GM18502 (cell line): ENCODE data around the gene ATP5MC2.
"Not testable (repeated sequence)": the region's sequence is repeated elsewhere in the genome, so short reads cannot be mapped to it uniquely, and the experiment has no call there.

Experiments
- ATAC-seq: cut with Tn5 transposase; IDR thresholded peaks from one replicate; pipeline ENCODE4 v1.9.1; 2021; ENCODE audit warnings: mild to moderate bottlenecking; ENCODE audit not compliant: unreplicated experiment, poor library complexity

The ATP5MC2 gene

GRCh38 chr12:53675701-53676607 is at the start of gene ATP5MC2:
TSS of gene ATP5MC2 (minus strand) at chr12:53676083. CDS start at chr12:53672614, 3,469 bp downstream.
- peak; percentile 93 for ATAC-seq

GRCh38 chr12:53722450-53723041 is 46.7 kb upstream of the ATP5MC2 start:
- ATAC-seq = no peak

- no peak for ATAC-seq
These were observed 45.1 kb upstream of the ATP5MC2 start for GRCh38 chr12:53720946-53721345.

GRCh38 chr12:53719649-53720048 is 43.8 kb upstream of the ATP5MC2 start:
- no peak for ATAC-seq

- ATAC-seq = not testable (repeated sequence)
These were observed 42.7 kb upstream of the ATP5MC2 start for GRCh38 chr12:53718567-53718966.

GRCh38 chr12:53717319-53717718 is 41.4 kb upstream of the ATP5MC2 start:
- no peak for ATAC-seq

- ATAC-seq = no peak
These were observed 38.1 kb upstream of the ATP5MC2 start for GRCh38 chr12:53714004-53714403.

- no peak for ATAC-seq
These were observed 37.6 kb upstream of the ATP5MC2 start for GRCh38 chr12:53713516-53713915.

- no peak for ATAC-seq
These were observed 36.3 kb upstream of the ATP5MC2 start for GRCh38 chr12:53712059-53712643.

- no peak for ATAC-seq
These were observed 34.2 kb upstream of the ATP5MC2 start for GRCh38 chr12:53710091-53710490.

- ATAC-seq = no peak
These were observed 33.8 kb upstream of the ATP5MC2 start for GRCh38 chr12:53709671-53710070.

- ATAC-seq = no peak
These were observed 30.2 kb upstream of the ATP5MC2 start for GRCh38 chr12:53706080-53706479.

- no peak for ATAC-seq
These were observed 27.9 kb upstream of the ATP5MC2 start for GRCh38 chr12:53703756-53704155.

- ATAC-seq = peak; percentile 58
These were observed 25.8 kb upstream of the ATP5MC2 start for GRCh38 chr12:53701518-53702264.

GRCh38 chr12:53700567-53700966 is 24.7 kb upstream of the ATP5MC2 start:
- no peak for ATAC-seq

- ATAC-seq = no peak
These were observed 23.8 kb upstream of the ATP5MC2 start for GRCh38 chr12:53699678-53700025.

- no peak for ATAC-seq
These were observed 23.2 kb upstream of the ATP5MC2 start for GRCh38 chr12:53698948-53699677.

GRCh38 chr12:53696655-53697331 is 20.9 kb upstream of the ATP5MC2 start:
- ATAC-seq = no peak

- no peak for ATAC-seq
These were observed 20.4 kb upstream of the ATP5MC2 start for GRCh38 chr12:53696285-53696654.
